ENCODE results near the gene KCNS3. TPM values are rescaled to one million over a fixed set of nuclear protein-coding genes. Genes with fewer than 3 reads are reported as not detected.

KCNS3 gene
- total RNA-seq, 1 donor from 2014 or later: 6.7 TPM

DNA sequence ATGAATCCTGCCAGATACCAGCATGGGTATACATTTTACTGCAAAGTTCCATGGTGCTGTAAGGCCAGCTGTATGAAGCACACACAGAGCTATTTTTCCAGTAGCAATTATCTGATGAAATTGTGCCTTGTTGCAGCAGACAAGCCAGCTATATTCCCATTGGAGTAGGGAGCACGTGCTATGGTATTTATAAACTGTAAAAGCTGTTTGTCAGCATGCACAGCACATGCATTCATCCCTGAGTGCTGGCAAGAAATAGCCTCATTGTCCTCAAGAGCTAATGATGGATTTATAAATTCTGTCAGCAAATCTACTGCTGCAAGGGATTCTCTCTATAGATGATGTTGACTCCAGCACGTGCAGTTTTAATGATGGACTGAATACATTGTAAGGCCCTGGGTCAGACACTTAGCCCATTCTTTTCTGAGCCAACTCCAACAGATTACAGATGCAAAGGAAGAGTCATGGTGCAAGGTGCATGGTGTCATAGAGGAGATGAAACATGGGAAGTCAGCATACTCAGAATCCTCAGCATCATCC is 61.7 kb downstream of the KCNS3 start:
- H3K36me3 ChIP-seq: no peaks in the 10 kb centered on the region
- H3K4me1 ChIP-seq: peaks cover 0 to 14% of the 10 kb centered on the region in 2 donors
- no peaks in the 10 kb centered on the region for H3K27me3 ChIP-seq
- H3K4me3 ChIP-seq: no peak overlapping the region
- TF ChIP-seq, protein P1, sequence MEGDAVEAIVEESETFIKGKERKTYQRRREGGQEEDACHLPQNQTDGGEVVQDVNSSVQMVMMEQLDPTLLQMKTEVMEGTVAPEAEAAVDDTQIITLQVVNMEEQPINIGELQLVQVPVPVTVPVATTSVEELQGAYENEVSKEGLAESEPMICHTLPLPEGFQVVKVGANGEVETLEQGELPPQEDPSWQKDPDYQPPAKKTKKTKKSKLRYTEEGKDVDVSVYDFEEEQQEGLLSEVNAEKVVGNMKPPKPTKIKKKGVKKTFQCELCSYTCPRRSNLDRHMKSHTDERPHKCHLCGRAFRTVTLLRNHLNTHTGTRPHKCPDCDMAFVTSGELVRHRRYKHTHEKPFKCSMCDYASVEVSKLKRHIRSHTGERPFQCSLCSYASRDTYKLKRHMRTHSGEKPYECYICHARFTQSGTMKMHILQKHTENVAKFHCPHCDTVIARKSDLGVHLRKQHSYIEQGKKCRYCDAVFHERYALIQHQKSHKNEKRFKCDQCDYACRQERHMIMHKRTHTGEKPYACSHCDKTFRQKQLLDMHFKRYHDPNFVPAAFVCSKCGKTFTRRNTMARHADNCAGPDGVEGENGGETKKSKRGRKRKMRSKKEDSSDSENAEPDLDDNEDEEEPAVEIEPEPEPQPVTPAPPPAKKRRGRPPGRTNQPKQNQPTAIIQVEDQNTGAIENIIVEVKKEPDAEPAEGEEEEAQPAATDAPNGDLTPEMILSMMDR (IDR thresholded peaks at IDR 0.05): no peak
- intact Hi-C loops (cut with DNase I): no loop called here
- no peak for DNase-seq (ENCODE audit: low spot score in 2 of 2)
- H3K27ac ChIP-seq: no peak overlapping the region
- peaks cover 0 to 6% of the 10 kb centered on the region in 2 donors for H3K9me3 ChIP-seq

DNA sequence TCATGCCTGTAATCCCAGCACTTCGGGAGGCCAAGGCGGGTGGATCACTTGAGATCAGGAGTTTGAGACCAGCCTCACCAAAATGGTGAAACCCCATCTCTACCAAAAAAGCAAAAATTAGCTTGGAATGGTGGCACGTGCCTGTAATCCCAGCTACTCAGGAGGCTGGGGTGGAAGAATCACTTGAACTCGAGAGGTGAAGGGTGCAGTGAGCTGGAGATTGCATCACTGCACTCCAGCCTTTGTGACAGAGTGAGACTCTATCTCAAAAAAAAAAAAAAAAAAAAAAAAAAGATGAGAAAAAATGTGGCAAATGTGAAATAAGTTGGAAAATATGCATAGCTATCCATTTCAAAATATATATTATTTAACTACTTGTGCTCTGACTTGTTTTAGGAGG is 65.0 kb downstream of the KCNS3 start:
- DNase-seq (ENCODE audit: low spot score in 2 of 2): no peak
- Histone ChIP-seq H3K36me3 (no peaks in the 10 kb centered on the region), H3K4me3 (no peak overlapping the region), H3K27me3 (no peaks in the 10 kb centered on the region), H3K4me1 (no peaks in the 10 kb centered on the region), H3K9me3 (peaks cover 0 to 3% of the 10 kb centered on the region in 2 donors), H3K27ac (no peak overlapping the region)
- intact Hi-C loops (cut with DNase I): no loop called here
- TF ChIP-seq, protein P1 (IDR thresholded peaks at IDR 0.05): no peak

DNA sequence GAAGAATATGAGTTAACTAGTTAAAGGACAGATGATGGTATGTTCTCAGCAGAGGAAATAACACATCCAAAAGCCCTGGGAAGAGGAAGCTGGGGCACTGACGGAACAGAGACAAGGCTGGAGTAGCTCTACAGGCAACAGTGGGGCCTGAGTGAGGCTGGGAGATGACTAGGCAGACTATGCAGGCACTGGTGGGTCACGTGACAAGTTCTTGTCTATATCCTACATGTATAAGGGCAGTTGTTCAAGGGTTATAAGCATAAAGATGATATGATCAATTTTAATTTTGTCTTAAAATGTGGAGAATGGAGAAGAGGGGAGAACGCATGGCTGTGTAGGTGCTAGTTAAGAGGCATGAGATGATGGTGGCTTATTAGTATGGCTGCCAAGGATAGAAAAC is 68.6 kb downstream of the KCNS3 start:
- no peak overlapping the region for H3K27ac ChIP-seq
- DNase-seq (ENCODE audit: low spot score in 2 of 2): no peak
- H3K4me3 ChIP-seq: no peak overlapping the region
- H3K4me1 ChIP-seq: no peaks in the 10 kb centered on the region
- TF ChIP-seq, protein P1 (IDR thresholded peaks at IDR 0.05): no peak
- no peaks in the 10 kb centered on the region for H3K9me3 ChIP-seq
- intact Hi-C loops (cut with DNase I): no loop called here
- no peaks in the 10 kb centered on the region for H3K36me3 ChIP-seq
- no peaks in the 10 kb centered on the region for H3K27me3 ChIP-seq

DNA sequence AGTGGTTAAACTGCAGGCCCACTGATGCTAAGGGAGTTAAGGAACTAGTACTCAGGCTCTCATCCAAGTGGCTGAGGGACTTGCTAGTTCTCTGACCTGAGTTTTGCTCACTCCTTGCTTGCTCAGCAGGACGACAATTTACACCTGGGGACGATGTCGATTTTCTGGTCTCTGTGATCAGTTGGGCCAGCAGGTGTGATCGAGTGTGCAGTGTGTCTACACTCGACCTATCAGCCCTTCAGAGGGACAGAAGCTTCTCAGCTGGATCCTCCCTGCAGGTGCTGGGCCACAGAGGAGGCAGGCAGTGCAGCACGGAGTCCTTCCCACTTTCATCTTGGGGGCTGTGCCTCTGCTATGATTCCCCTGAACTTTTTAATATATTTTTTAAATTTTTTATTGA is 71.5 kb downstream of the KCNS3 start:
- Histone ChIP-seq H3K4me1 (no peaks in the 10 kb centered on the region), H3K27ac (no peak overlapping the region), H3K9me3 (no peaks in the 10 kb centered on the region), H3K36me3 (no peaks in the 10 kb centered on the region), H3K27me3 (no peaks in the 10 kb centered on the region), H3K4me3 (no peak overlapping the region)
- DNase-seq (ENCODE audit: low spot score in 2 of 2): no peak
- TF ChIP-seq, protein P1 (IDR thresholded peaks at IDR 0.05): no peak
- intact Hi-C loops (cut with DNase I): no loop called here

DNA sequence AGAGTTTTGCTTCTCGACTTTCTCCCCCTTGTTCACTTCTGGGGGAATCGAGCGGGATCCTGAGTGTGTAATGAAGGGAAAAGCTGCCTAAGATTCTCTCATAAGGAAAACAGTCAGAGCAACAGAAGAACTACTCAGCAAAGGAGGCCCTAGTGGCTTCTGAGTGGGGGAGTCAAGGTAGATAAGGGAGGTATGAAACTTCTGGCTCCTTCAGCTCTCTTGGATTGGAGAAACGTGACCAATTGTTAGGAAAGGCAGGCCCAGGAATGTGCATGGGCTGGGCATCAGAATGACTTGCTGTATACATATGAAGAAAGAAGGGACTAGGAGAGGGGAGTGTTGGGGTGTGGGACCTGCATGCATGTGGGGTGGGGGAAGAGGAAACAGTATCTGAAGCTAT is 73.1 kb downstream of the KCNS3 start:
- TF ChIP-seq, protein P1 (IDR thresholded peaks at IDR 0.05): no peak
- intact Hi-C loops (cut with DNase I): no loop called here
- H3K36me3 ChIP-seq: no peaks in the 10 kb centered on the region

More for the DNA sequence above, 73.1 kb downstream of the KCNS3 start:
- Histone ChIP-seq H3K27ac (no peak overlapping the region), H3K9me3 (no peaks in the 10 kb centered on the region), H3K4me3 (no peak overlapping the region), H3K27me3 (no peaks in the 10 kb centered on the region), H3K4me1 (no peaks in the 10 kb centered on the region)
- no peak for DNase-seq (ENCODE audit: low spot score in 2 of 2)
